GM19324 (cell line): ENCODE data around the gene JARID2.

Source experiments
- ATAC-seq: cut with Tn5 transposase; IDR thresholded peaks from one replicate; pipeline ENCODE4 v1.9.1; 2021; ENCODE audit warnings: mild to moderate bottlenecking, moderate library complexity; ENCODE audit not compliant: unreplicated experiment, low FRiP score

JARID2 gene

DNA sequence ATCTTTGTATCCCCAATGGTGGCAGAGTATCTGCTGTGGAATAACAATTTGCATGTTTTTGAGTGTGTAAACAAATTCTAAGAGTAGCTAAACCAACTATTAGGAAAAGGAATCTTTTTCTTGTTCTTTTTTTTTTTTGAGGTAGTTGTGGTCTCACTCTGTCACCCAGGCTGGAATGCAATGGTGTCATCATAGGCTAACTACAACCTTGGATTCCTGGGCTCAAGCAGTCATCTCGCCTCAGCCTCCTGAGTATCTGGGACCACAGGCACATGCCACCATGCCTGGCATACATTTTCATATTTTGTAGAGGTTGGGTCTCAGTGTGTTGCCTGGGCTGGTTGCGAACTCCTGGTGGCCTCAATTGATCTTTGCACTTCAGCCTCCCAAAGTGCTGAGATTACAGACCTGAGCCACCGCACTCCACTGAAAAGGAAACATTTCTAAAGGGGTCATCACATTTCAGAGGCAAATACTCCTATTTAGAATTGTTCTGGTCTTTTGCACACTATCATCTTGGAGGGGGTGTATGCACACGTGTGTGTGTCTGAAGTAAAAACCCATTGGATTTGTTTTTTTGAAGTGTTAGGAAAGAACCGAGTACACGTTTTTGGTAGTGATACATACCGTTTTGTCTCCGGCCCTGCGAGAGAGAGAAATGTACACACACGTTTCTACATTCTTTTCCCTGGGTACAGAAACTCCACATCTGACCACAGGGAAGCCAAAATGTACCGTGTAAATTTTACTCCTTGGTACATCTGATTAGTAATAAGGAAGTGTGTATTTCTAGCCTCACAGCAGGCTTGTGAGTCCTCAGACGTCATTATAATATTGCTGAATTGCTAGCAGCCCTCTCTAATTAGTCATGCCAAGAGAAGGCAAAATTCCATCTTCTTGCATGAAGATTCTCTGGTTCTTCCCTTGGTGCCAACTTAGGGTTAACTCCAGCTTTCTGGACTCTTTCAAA lies 183.6 kb downstream of the JARID2 start:
- no peak for ATAC-seq

- ATAC-seq: no peak
Observed at GRCh38 chr6:15430186-15430585, 184.3 kb downstream of the JARID2 start.

- no peak for ATAC-seq
Observed at GRCh38 chr6:15430931-15431405, 185.1 kb downstream of the JARID2 start.

DNA sequence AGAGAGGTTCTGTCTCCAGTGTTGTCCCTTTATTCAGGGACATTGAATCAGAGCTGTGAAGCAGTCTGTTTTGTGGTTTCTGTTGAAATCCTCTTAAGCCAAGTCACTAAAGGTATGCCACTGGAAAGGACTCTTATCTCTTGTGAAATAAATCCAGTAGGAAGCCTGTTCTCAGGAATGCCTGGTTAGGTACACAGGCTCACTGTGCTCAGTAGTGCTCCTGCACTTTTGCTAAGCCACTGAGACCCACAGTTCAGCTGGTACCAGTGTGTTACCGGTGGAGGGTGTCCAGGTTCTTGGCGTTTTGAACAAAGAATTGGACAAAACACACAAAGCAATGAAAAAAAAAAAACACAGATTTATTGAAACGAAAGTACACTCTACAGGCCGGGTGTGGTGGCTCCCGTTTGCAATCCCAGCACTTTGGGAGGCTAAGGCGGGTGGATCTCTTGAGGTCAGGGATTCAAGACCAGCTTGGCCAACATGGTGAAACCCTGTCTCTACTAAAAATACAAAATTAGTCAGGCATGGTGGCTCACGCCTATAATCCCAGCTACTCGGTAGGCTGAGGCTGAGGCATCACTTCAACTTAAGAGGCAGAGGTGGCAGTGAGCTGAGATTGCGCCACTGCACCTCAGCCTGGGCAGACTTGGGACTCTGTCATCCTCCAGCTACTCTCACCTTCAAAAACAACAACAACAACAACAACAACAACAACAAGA lies 186.1 kb downstream of the JARID2 start:
- ATAC-seq: no peak

DNA sequence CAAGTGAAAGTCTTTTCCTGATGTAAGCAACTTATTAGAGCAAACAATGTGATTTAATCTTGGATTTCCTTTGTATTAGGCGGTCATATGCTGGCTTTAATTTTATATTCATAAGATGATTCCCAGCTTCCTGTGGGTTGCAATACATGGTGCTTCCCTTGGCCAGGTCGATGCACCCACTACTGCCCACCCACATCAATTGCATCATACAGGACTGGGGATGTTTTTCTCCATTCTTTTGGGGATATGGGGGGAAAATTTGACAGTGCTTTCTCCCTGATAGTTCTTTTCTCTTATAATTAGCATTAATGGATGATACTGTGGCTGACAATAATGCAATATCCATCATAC lies 187.6 kb downstream of the JARID2 start:
- ATAC-seq: no peak

DNA sequence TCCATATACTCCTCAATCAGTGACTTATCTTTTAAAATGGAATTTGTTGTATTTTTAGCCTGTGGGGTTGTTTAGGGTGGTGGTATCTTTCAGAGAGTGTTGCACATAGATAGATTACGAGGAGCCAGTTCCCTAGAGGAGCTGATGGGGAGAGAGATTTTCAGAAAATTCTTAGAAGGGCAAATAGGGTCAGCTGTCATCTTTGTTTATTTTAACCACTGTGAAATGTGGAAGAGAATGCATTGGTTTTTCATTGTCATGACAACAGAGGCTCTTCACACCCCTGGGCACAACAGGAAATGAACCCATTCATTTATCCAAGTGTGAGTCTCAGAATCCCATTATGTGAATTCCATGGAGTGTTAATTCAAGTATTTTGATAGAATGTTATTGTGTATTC lies 188.4 kb downstream of the JARID2 start:
- no peak for ATAC-seq

DNA sequence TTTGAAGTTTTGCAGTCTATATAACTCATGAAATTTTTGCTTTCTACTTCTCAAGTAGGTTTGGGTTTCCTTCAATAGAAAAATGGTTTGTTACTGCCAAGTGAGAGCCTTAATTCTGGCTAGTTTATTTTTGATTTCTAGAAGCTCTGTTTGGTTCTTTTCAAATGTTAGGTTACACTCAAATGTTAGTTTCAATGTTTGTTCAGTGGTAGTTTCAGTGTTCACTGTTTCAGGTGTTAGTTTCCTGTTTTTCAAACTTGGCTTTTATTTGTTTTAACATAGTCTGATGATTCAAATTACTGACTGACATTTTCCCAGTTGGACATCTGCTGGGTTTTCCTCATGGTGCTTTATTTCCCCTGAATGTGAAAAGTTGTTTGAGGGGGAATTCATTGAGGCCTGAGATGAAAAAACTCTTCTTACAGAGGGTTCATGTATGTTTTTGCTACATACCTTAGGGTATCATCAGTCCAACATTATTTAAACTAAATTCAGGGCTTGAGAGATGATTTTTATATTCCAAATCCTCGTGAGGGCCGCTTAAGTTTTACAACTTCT lies 189.0 kb downstream of the JARID2 start:
- ATAC-seq: no peak

DNA sequence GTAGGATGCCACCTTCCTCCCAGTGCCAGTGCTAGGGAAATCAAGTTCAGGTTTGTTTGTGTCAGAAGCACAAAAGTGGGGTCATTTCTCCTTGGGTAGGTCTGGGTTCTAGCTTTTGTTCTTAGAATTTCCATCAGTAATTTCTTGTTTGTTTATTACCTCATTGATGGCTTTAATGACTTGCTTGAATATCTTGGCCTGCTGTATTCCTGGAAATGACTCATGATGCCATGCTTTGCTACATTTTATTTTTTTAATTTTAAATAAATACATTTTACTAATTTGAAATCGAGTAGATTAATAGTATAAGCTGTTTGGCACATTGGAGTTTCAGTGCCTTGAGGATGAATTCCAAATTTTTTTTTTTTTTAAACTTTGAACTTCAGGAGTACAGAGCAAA lies 189.6 kb downstream of the JARID2 start:
- ATAC-seq: no peak

DNA sequence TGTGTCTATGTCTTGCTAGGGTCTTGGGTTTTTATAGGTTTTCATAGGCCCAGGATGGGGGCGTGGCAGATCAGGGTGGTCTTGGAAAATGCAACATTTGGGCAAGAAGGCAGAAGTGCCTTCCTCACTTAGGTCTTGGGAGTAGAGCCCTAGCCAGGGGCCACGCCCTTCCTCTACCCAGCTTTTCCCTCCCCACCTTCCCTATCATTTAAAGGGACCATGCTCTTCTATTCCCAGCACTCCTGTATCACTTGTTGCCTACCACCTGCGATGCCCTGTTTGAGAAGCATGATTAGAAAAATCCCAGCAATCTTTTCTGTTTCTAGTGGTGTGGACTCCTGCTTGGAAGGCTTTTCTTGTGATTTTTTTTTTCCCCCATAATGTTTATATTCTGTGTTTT lies 190.6 kb downstream of the JARID2 start:
- ATAC-seq: no peak

DNA sequence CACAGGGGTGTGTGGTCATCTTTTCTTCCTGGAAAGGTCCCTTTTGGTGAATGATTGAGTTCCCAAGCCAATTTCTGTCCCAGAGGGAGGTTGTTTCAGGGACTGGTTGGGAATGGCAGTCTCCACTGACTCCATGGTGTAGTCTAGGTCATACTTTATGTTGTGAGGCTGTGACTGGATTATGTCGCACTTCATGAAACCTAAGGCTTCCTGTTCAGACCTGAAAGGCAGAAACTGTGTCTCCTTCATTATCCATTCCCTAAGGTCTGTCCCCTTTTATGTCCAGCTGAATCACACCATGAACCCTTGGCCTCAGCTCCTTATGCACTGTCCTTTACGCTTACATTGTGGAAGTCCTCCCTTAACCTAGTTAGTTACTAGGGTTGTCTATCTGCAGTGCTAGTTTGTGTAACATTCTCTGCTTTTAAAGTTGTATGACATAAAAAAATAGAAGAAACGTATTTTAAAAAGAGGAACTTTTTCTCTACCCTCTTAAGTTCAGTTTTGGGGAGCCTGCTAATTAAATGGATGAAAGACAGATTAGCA lies 191.3 kb downstream of the JARID2 start:
- no peak for ATAC-seq

GRCh38 chr6:15439410-15440025 lies 193.6 kb downstream of the JARID2 start:
- no peak for ATAC-seq

- no peak for ATAC-seq
Observed at GRCh38 chr6:15440040-15440439, 194.2 kb downstream of the JARID2 start.

DNA sequence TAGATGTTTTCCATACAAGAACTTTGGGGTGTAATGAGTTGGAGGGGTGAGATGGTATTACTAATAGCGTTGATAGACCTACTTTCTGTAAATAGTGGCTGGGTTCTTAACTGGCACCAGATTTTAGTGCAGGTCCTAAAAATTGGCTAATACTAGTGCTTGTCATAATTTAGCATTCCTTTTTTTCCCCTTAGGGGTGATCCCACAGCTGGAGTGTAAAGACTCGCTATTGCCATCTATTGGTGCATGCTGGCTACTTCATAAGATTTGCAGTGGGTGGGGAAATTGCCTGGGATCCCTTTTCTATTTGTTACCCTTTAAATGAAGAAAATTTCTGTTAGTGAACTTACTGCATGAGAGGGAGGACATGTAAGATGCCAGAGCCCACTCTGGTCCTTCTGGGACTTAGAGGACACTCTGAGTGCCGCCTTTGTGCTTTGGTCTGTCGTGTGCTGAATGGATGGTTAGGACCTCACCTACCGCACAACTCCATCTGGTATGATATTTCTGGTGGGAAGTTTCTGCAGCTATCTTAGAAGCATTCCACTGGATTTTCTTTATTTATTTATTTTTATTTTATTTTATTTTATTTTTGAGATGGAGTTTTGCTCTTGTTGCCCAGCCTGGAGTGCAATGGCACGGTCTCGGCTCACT lies 195.5 kb downstream of the JARID2 start:
- ATAC-seq: no peak

- ATAC-seq: no peak
Observed at GRCh38 chr6:15441981-15442380, 196.1 kb downstream of the JARID2 start.

DNA sequence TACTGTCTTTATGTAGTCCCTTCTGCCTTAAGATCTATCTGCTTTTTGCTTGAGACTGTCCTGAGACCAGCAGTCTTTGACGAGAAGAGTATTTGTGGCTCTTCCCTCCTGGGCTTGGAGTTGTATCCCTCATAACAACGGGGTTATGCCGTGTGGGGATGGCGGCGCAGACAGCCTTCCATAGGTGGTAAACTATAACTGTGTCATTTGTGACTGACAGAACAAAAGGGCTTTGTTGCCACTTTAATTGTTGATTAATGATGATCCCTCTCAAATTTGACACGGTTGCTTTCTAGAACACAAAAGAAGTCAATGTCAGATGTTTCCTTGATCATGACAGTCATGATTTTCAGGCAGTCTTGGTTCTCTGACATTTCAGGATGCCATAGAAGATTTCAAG lies 196.6 kb downstream of the JARID2 start:
- no peak for ATAC-seq

- ATAC-seq: no peak
Observed at GRCh38 chr6:15443119-15443830, 197.4 kb downstream of the JARID2 start.

GRCh38 chr6:15444081-15444731 lies 198.3 kb downstream of the JARID2 start:
- ATAC-seq: no peak

- no peak for ATAC-seq
Observed at GRCh38 chr6:15444881-15445280, 199.0 kb downstream of the JARID2 start.
